HepG2 (cell line): ENCODE data around the gene TCERG1. TPM values are rescaled to one million over a fixed set of nuclear protein-coding genes. Genes with fewer than 3 reads are reported as not detected.

ENCODE experiments used
- ATAC-seq: fragments of 200-7000 bp; cut with Tn5 transposase; 3 replicates; pipeline ENCODE4 v1.9.1; 2020; ENCODE audit warnings: mild to moderate bottlenecking, moderate library complexity
- BruUV-seq: library from RNA; stranded (reverse); fragments of 400-500 nt; replicated peaks from 2 replicates; lab custom pipeline; 2021; lab: Mats Ljungman, UMichigan
- CTCF ChIA-PET: fragments of 300-600 bp; formaldehyde crosslinking; extraction: SDS; loops from one replicate; lab custom pipeline; 2021; ENCODE audit warnings: low total read pairs, inconsistent platforms, low intra/inter-chr PET ratio; lab: Yijun Ruan, JAX
- POLR2A ChIA-PET: fragments of 350-600 bp; sonication (Branson Sonifier 250); formaldehyde crosslinking; loops from one replicate; lab custom pipeline; 2020; ENCODE audit warnings: antibody characterized with exemption, inconsistent platforms; lab: Yijun Ruan, JAX
- DNase-seq: peaks from one replicate; pipeline ENCODE4 v3.0.0-alpha.2; 2015; ENCODE audit warnings: low spot score
- FAIRE-seq: peaks from 3 replicates; lab custom pipeline; 2011; peaks lifted over from hg19 to GRCh38; lab: Jason Lieb, UNC
- H2AFZ ChIP-seq: one replicate; pipeline ENCODE4 v1.6.1; 2011; ENCODE audit warnings: low read length, inconsistent platforms
- H3K27ac ChIP-seq: fragments of 300-600 bp; 3 replicates; pipeline ENCODE4 v1.8.0; 2011; ENCODE audit warnings: mixed run types, mild to moderate bottlenecking, mixed read lengths, low read length, inconsistent platforms; ENCODE audit not compliant: insufficient read depth; ENCODE audit errors: extremely low read length
- H3K27me3 ChIP-seq, 2 experiments: fragments of 200-600 bp in 1 of 2; 2 replicates in 1 of 2; 3 replicates in 1 of 2; pipeline versions ENCODE4 v1.6.0 to v1.8.0; 2011; ENCODE audit warnings: low read length in 2 of 2, mild to moderate bottlenecking in 2 of 2, moderate library complexity in 2 of 2, inconsistent platforms in 1 of 2; ENCODE audit not compliant: insufficient read depth in 2 of 2, control insufficient read depth in 1 of 2
- H3K36me3 ChIP-seq, 2 experiments: fragments of 200-600 bp in 1 of 2; replicated peaks in 1 of 2; 2 replicates in 1 of 2; 3 replicates in 1 of 2; pipeline versions ENCODE4 v1.5.1 to v1.8.0; 2011; ENCODE audit warnings: low read length in 2 of 2, inconsistent platforms in 1 of 2; ENCODE audit not compliant: insufficient read depth in 2 of 2, control insufficient read depth in 1 of 2
- H3K4me1 ChIP-seq: 2 replicates; pipeline ENCODE4 v1.5.1; 2012; ENCODE audit warnings: low read length, inconsistent platforms; ENCODE audit not compliant: insufficient read depth
- H3K4me2 ChIP-seq: 2 replicates; pipeline ENCODE4 v1.6.0; 2011; ENCODE audit warnings: low read depth, low read length, inconsistent platforms
- H3K4me3 ChIP-seq, 3 experiments: fragments of 200-600 bp in 1 of 3; sonication (generic), shearing (Covaris generic) in 1 of 3; replicated peaks in 1 of 3; 2 replicates each; pipeline ENCODE4 v1.5.1; 2011 to 2016; ENCODE audit warnings: low read length in 3 of 3, inconsistent platforms in 2 of 3, low read depth in 2 of 3, mild to moderate bottlenecking in 2 of 3, control low read depth in 1 of 3, mixed read lengths in 1 of 3; ENCODE audit not compliant: insufficient read depth in 1 of 3
- H3K79me2 ChIP-seq: one replicate; pipeline ENCODE4 v1.6.1; 2011; ENCODE audit warnings: low read length, inconsistent platforms; ENCODE audit not compliant: insufficient read depth
- H3K9ac ChIP-seq: 2 replicates; pipeline ENCODE4 v1.6.0; 2011; ENCODE audit warnings: mild to moderate bottlenecking, low read depth, low read length, inconsistent platforms; ENCODE audit not compliant: insufficient read depth
- H3K9me3 ChIP-seq: 2 replicates; pipeline ENCODE4 v1.5.1; 2012; ENCODE audit warnings: mild to moderate bottlenecking, low read length
- H4K20me1 ChIP-seq: 2 replicates; pipeline ENCODE4 v1.6.0; 2011; ENCODE audit warnings: inconsistent platforms, mild to moderate bottlenecking, low read length, moderate library complexity; ENCODE audit not compliant: insufficient read depth
- REST ChIP-seq, 2 experiments: IDR thresholded peaks; 2 replicates each; pipeline ENCODE4 v1.6.1; 2011 to 2012; ENCODE audit warnings: low read length in 2 of 2, borderline replicate concordance in 1 of 2, low read depth in 1 of 2, mild to moderate bottlenecking in 1 of 2, moderate library complexity in 1 of 2
- ZNF501 ChIP-seq: sonication (generic); formaldehyde crosslinking; IDR thresholded peaks from 2 replicates; pipeline ENCODE4 v1.5.1; 2020; ENCODE audit warnings: mild to moderate bottlenecking, moderate library complexity, missing genetic modification reagents
- WGBS: methylation state at CpG from one replicate; pipeline ENCODE4 v1.1.6; 2017; ENCODE audit warnings: low lambda C conversion rate; 5-methylcytosine and 5-hydroxymethylcytosine counted together
- in situ Hi-C: cut with HindIII; loops from 2 replicates; pipeline ENCODE4 v1.10.0; 2017; ENCODE audit warnings: low pct_unique_long_range_greater_than_20kb; ENCODE audit not compliant: extremely low pct_ligation_motif_present
- intact Hi-C: fragments of 100-400 bp; cut with micrococcal nuclease; formaldehyde crosslinking; loops from one replicate; pipeline ENCODE4 v1.10.0; 2022; ENCODE audit not compliant: unreplicated experiment
- polyA plus RNA-seq, 8 experiments: library from polyadenylated mRNA; depleted of rRNA in 3 of 8; stranded (reverse) in 7 of 8; unstranded in 1 of 8; fragments of >200 nt; fragmentation: Illumina TruSeq in 4 of 8; extraction: Trizol in 4 of 8; gene quantifications; 2 replicates each; pipeline versions ENCODE4 v1.2.1 to v1.2.3, GENCODE V29; 2011 to 2016; ENCODE audit warnings: low read depth in 4 of 8, missing spikeins in 1 of 8, mixed read lengths in 1 of 8; ENCODE audit not compliant: insufficient read depth in 1 of 8
- total RNA-seq, 5 experiments: library from RNA; depleted of rRNA; stranded (reverse); fragments of >200 nt; fragmentation: Illumina TruSeq; extraction: Trizol; gene quantifications; 2 replicates each; pipeline ENCODE4 v1.2.3, GENCODE V29; 2016; ENCODE audit warnings: low read depth in 1 of 5

The TCERG1 gene
- total and polyA plus RNA-seq, 2 of the 13 experiments (the other 11 are each of a cell fraction or from before 2014, with no cell fraction given) = 71.7 to 86.6 TPM

- peaks cover 47% of the 10 kb centered on the region for H4K20me1 ChIP-seq
- H2AFZ ChIP-seq = no peak overlapping the region
- intact Hi-C loops = no loop called here
- TF ChIP-seq REST (IDR thresholded peaks at IDR 0.05; ENCODE audit: borderline replicate concordance in 1 of 2, low read depth in 1 of 2, low read length in 2 of 2) (peak in 1 of 2 experiments; percentile 78; a peak in 3 of 4 replicates), ZNF501 (CRISPR knock-in tag) (no peak)
- TF ChIP-seq, all 625 proteins: peak for 1
- in situ Hi-C loops = loop anchor here (25.0 kb wide), 1 partner anchor 312 kb away; no protein-coding TSS in a partner anchor
- POLR2A ChIA-PET = no interaction called here
- BruUV-seq = no TSS peak
- no peaks in the 10 kb centered on the region for H3K9me3 ChIP-seq
- CTCF ChIA-PET = no interaction called here
- H3K27me3 ChIP-seq = no peaks in the 10 kb centered on the region; a peak in 1 of 5 replicates
- peak overlapping the region; percentile 81 to 95 (median 81); a peak in 5 of 6 replicates for H3K4me3 ChIP-seq
- H3K4me2 ChIP-seq = peak overlapping the region; percentile 63
- ATAC-seq (no peak), DNase-seq (no peak), FAIRE-seq (no peak)
- no peak overlapping the region for H3K27ac ChIP-seq
- peaks cover 69% of the 10 kb centered on the region for H3K79me2 ChIP-seq
- H3K4me1 ChIP-seq = peaks cover 32% of the 10 kb centered on the region
- H3K9ac ChIP-seq = peak overlapping the region; percentile 100
- H3K36me3 ChIP-seq = no peaks in the 10 kb centered on the region; a peak in 2 of 5 replicates
- WGBS = 41% methylated on average over 6 of the region's 6 CpGs
These were observed 1.8 kb downstream of the TCERG1 start for GRCh38 chr5:146448783-146449519.
